OCI-LY3 (cell line): ENCODE data around the gene CCDC80.

Experiments used
- CTCF ChIP-seq: fragments of 200-600, 300-600 bp; sonication (generic); IDR thresholded peaks from 2 replicates; pipeline ENCODE4 v1.5.1; 2014; ENCODE audit warnings: antibody characterized with exemption, low read length, low read depth
- EZH2phosphoT487 ChIP-seq: fragments of 200-600 bp; shearing (Covaris generic); IDR thresholded peaks from 2 replicates; pipeline ENCODE4 v1.6.1; 2018; ENCODE audit warnings: antibody characterized with exemption, mixed run types, low read depth

DNA sequence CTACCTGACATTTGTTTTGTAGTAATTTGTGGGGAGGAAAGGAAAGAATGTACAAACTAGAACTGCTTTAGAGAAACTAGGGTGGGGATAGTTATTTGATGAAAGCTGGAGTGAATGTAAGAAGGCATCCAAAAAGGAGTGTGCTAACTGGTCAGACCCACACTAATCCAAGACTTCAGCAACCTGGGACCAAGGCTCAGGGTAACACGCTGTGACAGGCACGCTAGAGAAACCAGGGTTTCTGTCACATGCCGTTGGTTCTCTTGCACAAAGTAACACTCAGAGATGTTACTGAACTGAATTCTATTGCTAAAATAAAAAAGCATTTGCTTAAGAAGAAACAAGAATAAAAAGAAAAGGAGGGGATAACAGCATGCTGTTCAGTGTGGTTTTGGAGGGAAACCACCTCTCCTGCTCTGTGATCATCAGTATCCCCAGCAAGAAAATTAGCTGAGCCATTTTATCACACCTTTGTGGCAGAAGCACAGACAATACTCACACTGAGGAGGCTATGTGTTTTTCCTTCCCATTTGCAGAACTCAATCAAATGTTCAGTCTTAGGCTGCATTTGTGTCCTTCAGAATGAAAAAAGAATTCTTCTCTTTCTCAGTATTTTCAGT is 2.8 kb upstream of the CCDC80 start:
- TF ChIP-seq CTCF (no peak), EZH2phosphoT487 (no peak)
